IMR-90 (cell line): ENCODE results near the gene EPB41L2. TPM values are rescaled to one million over a fixed set of nuclear protein-coding genes. Genes with fewer than 3 reads are reported as not detected.
A peak's percentile ranks its signal among the peaks of the same experiment; 100 is the strongest.

Source experiments
- FOS ChIP-seq: fragments of 150-350 bp; IDR thresholded peaks from 2 replicates; pipeline ENCODE4 v1.6.1; 2016; ENCODE audit warnings: low read depth, low read length
- MXI1 ChIP-seq: IDR thresholded peaks from 2 replicates; pipeline ENCODE4 v1.6.1; 2012; ENCODE audit warnings: low read depth, mild to moderate bottlenecking, low read length, moderate library complexity, borderline replicate concordance
- POLR2A ChIP-seq: IDR thresholded peaks from 2 replicates; pipeline ENCODE4 v1.6.1; 2012; ENCODE audit warnings: mild to moderate bottlenecking, low read depth, low read length
- RCOR1 ChIP-seq: IDR thresholded peaks from 2 replicates; pipeline ENCODE4 v1.6.1; 2012; ENCODE audit warnings: mild to moderate bottlenecking, low read length, improper control_type of control experiment; ENCODE audit not compliant: insufficient replicate concordance
- RFX5 ChIP-seq: IDR thresholded peaks from 2 replicates; pipeline ENCODE4 v1.8.0; 2012; ENCODE audit warnings: low read depth, mild to moderate bottlenecking, low read length, moderate library complexity
- polyA plus RNA-seq, 3 experiments: library from polyadenylated mRNA; depleted of rRNA; stranded (reverse); fragments of >200 nt; gene quantifications; 2 replicates each; pipeline ENCODE4 v1.2.3, GENCODE V29; 2012; ENCODE audit warnings: low replicate concordance in 1 of 3
- total RNA-seq: library from RNA; depleted of rRNA; stranded (reverse); fragments of >200 nt; gene quantifications from 2 replicates; pipeline ENCODE4 v1.2.3, GENCODE V29; 2012
- TF ChIP-seq, protein P1 (sequence below): conservative IDR thresholded peaks from 2 replicates; pipeline ENCODE4 v1.5.1; 2012; ENCODE audit warnings: mild to moderate bottlenecking, low read depth, low read length, improper control_type of control experiment

Gene EPB41L2
- total and polyA plus RNA-seq, 2 of the 4 experiments (the other 2 are of a cell fraction), result 85.7 to 99.8 TPM

DNA sequence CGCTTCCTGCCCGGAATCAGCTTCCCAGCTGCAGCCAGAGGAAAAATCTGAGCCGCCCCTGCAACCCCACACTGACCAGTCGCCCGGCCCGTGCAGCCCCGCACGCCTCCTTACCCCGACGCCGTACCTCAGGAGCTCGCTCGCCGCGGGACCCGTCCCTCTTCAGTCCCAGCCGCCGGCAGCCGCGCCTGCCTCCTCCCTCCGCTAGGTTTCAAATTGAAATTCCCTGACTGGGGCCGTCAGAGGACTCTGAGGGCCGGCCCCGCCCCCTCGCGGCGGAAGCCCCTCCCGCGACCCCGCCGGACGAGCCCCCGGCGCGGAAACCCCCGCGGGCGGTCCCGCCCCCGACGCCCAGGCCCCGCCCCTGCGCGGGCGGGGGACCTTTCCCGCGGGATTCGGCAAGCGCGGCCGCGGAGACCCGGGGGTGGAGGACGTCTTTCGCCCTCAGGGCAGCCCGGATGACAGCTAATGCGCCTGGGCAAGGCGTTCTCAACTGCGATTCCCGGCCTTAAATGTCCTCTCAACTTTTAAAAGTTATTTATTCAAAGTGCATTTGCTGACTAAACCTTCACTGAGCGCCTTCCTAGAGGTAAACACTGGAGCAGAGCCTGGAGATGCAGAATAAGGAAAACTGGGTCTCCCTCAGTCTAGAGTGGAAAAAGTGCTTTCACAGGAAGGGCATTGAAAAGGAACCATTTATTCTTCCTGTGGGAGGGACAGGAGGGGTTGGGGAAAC is at the start of gene EPB41L2 (continued):
- TF ChIP-seq, protein P1, sequence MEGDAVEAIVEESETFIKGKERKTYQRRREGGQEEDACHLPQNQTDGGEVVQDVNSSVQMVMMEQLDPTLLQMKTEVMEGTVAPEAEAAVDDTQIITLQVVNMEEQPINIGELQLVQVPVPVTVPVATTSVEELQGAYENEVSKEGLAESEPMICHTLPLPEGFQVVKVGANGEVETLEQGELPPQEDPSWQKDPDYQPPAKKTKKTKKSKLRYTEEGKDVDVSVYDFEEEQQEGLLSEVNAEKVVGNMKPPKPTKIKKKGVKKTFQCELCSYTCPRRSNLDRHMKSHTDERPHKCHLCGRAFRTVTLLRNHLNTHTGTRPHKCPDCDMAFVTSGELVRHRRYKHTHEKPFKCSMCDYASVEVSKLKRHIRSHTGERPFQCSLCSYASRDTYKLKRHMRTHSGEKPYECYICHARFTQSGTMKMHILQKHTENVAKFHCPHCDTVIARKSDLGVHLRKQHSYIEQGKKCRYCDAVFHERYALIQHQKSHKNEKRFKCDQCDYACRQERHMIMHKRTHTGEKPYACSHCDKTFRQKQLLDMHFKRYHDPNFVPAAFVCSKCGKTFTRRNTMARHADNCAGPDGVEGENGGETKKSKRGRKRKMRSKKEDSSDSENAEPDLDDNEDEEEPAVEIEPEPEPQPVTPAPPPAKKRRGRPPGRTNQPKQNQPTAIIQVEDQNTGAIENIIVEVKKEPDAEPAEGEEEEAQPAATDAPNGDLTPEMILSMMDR, result peak; percentile 20; the same call in 1 of the 2 replicates
- TF ChIP-seq FOS, result no peak
- no peak for TF ChIP-seq RFX5
- TF ChIP-seq RCOR1, result no peak
- TF ChIP-seq MXI1, result peak; percentile 77; the same call in 1 of the 2 replicates
- TF ChIP-seq POLR2A, result peak; percentile 84
